Activated CD4-positive, alpha-beta T cell treated with anti-CD3 and anti-CD28 coated beads for 36 hours (primary cell): ENCODE results near the gene FARP1. TPM values are rescaled to one million over a fixed set of nuclear protein-coding genes. Genes with fewer than 3 reads are reported as not detected.

ENCODE experiments used
- ATAC-seq: fragments of 200-7000 bp; cut with Tn5 transposase; one replicate; pipeline ENCODE4 v1.10.0; 2021; ENCODE audit warnings: mild to moderate bottlenecking, moderate library complexity
- CTCF ChIA-PET: fragments of 350-600 bp; sonication (Branson Sonifier 250); formaldehyde crosslinking; loops from one replicate; lab custom pipeline; 2021; ENCODE audit warnings: antibody characterized with exemption; lab: Charles Lee
- POLR2A ChIA-PET: fragments of 350-600 bp; sonication (Branson Sonifier 250); formaldehyde crosslinking; loops from one replicate; lab custom pipeline; 2021; ENCODE audit warnings: antibody characterized with exemption, inconsistent platforms; lab: Charles Lee
- DNase-seq: peaks from one replicate; pipeline ENCODE4 v3.0.0-alpha.2; 2020
- H3K27ac Mint-ChIP-seq: one replicate; pipeline ENCODE4 v1.8.0; 2021; ENCODE audit warnings: mixed read lengths
- H3K27me3 Mint-ChIP-seq: one replicate; pipeline ENCODE4 v1.8.0; 2021; ENCODE audit warnings: mixed read lengths
- H3K36me3 Mint-ChIP-seq: one replicate; pipeline ENCODE4 v1.8.0; 2021; ENCODE audit warnings: low read depth, mixed read lengths
- H3K4me1 Mint-ChIP-seq: one replicate; pipeline ENCODE4 v1.8.0; 2021; ENCODE audit warnings: mixed read lengths
- H3K4me3 Mint-ChIP-seq: one replicate; pipeline ENCODE4 v1.8.0; 2021; ENCODE audit warnings: mild to moderate bottlenecking, moderate library complexity, mixed read lengths
- H3K9me3 Mint-ChIP-seq: one replicate; pipeline ENCODE4 v1.8.0; 2021; ENCODE audit warnings: low read depth, mixed read lengths
- intact Hi-C, 2 experiments: fragments of 100-400 bp; cut with DNase I in 1 of 2; cut with micrococcal nuclease in 1 of 2; formaldehyde crosslinking; loops; one replicate each; pipeline versions ENCODE4 v1.14.2 to v1.15.1; 2022 to 2024; cut with DNase I, micrococcal nuclease
- total RNA-seq, 2 experiments: library from RNA; stranded (reverse); gene quantifications; one replicate each; pipeline ENCODE4 v1.2.3, GENCODE V29; 2021

FARP1 gene
- total RNA-seq = under 1 TPM; 0.25 to 0.40 TPM

DNA sequence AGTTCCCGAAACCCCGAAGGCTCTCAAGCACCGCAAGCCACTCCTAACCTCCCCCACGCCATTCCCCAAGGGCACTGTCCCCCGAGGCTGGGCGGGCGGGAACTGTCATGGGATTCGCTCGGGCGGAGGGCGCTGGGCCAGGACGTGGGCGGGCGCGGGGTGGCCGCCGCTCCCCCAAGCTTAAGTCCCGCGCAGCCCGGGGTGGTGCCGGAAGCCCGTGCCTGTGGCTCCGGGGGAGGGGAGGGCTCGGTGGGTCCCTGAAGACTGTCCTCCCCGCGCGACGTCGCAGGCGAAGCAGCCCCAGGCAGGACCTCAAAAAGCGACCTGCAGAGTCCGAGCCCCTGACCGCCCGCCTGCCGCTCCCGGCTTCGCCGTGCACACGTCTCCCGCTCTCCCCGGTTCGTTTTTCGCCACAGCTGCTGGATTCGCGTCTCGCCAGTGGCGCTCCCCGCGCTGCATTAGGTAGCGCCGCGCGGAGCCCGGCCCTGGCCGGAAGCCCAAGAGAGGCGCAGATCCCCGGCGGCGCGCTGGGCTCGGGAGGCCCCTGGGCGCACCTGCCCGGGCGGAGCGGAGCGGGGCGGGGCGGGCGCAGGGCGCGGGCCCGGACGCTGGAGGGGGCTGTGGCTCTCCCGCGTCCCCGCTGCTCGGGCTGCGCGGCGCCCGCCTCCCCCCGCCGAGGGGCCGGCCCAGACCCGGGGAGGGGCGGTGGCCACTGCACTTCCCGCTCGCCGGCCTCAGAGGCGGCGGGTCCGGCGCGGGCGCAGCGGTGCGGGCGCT lies at the start of gene FARP1:
Gene FARP1 (plus strand): TSS at position 715 of the 777 bp plus-strand sequence. CDS start 70,149 bp downstream, outside the sequence.
- H3K9me3 Mint-ChIP-seq = no peaks in the 10 kb centered on the region
- DNase-seq (peak; percentile 68), ATAC-seq (peak; percentile 94)
- intact Hi-C loops = loop anchor here in 1 of 2 experiments (2.0 kb wide), 1 partner anchor 530 kb away; no protein-coding TSS in a partner anchor
- H3K4me3 Mint-ChIP-seq = peak within 1 kb of the TSS; percentile 59
- no peak within 1 kb of the TSS for H3K27ac Mint-ChIP-seq
- peaks cover 8% of the 10 kb centered on the region for H3K4me1 Mint-ChIP-seq
- POLR2A ChIA-PET = no interaction called here
- H3K27me3 Mint-ChIP-seq = peaks cover 50% of the 10 kb centered on the region
- CTCF ChIA-PET = no interaction called here
- no peaks in the 10 kb centered on the region for H3K36me3 Mint-ChIP-seq

DNA sequence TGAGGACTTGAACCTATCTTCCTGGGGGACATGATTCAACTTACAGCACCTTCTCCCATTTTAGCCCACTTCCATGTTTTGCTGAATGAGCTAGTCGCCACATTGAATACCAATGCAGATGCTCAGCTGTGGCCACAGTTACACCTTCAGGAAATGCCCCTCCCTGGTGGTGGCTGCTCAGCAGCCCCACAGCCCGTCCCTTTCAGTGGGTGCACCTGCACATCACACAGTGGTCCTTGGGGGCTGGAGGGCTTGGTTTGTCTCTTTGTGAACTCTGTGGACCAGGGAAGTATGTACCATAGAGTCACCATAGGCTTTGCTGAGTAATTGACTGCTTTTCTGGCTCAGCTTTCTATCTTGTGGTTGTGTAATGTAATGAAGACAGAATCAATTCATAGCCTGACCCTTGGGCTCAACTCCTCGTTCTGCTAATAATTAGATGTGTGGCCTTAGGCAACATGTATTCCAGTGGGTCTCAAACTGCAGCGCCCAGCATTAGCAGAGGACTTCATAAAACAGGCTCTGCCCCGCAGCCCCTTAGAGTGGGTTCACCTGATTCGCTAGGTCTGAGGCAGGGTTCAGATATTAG lies 48.1 kb upstream of the FARP1 start:
- Mint-ChIP-seq H3K9me3 (peaks cover 2% of the 10 kb centered on the region), H3K4me3 (no peak overlapping the region), H3K4me1 (no peaks in the 10 kb centered on the region), H3K27me3 (peaks cover 20% of the 10 kb centered on the region), H3K36me3 (no peaks in the 10 kb centered on the region), H3K27ac (no peak overlapping the region)
- ChIA-PET CTCF (no interaction called here), POLR2A (no interaction called here)
- ATAC-seq (no peak), DNase-seq (no peak)
- intact Hi-C loops = no loop called here

GRCh38 chr13:98096059-98096458 lies 46.8 kb upstream of the FARP1 start:
- CTCF ChIA-PET = no interaction called here
- H3K4me1 Mint-ChIP-seq = no peaks in the 10 kb centered on the region
- H3K36me3 Mint-ChIP-seq = no peaks in the 10 kb centered on the region
- POLR2A ChIA-PET = no interaction called here
- ATAC-seq = no peak
- peaks cover 2% of the 10 kb centered on the region for H3K9me3 Mint-ChIP-seq
- intact Hi-C loops = no loop called here
- no peak overlapping the region for H3K27ac Mint-ChIP-seq
- H3K27me3 Mint-ChIP-seq = peaks cover 20% of the 10 kb centered on the region
- DNase-seq = no peak
- H3K4me3 Mint-ChIP-seq = no peak overlapping the region

DNA sequence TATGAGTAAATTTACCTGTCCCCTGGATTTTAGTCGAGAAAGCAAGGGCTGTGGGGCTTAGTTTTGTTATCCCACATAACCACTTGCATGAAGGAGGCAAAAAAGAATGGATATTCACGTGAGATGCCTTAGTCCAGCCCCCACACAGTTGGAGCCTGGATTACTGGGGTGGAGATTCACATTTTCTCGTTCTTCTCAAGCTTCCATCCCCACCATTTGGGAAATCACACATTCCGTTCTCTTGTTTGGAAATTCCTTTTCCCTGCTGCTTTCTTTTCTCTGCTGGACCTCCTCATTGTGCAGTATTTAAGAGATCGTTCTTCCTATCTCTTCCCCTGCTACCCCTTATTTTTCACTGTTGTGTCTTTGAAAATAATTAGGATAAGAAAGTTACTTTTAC lies 45.1 kb upstream of the FARP1 start:
- H3K27me3 Mint-ChIP-seq = peaks cover 20% of the 10 kb centered on the region
- ChIA-PET POLR2A (no interaction called here), CTCF (no interaction called here)
- no peaks in the 10 kb centered on the region for H3K36me3 Mint-ChIP-seq
- DNase-seq (no peak), ATAC-seq (no peak)
- intact Hi-C loops = no loop called here
- H3K27ac Mint-ChIP-seq = no peak overlapping the region
- no peaks in the 10 kb centered on the region for H3K4me1 Mint-ChIP-seq
- no peak overlapping the region for H3K4me3 Mint-ChIP-seq
- H3K9me3 Mint-ChIP-seq = peaks cover under 1% of the 10 kb centered on the region

- intact Hi-C loops = no loop called here
- no peaks in the 10 kb centered on the region for H3K4me1 Mint-ChIP-seq
- H3K27ac Mint-ChIP-seq = no peak overlapping the region
- H3K9me3 Mint-ChIP-seq = no peaks in the 10 kb centered on the region
- peaks cover 20% of the 10 kb centered on the region for H3K27me3 Mint-ChIP-seq
- no peak overlapping the region for H3K4me3 Mint-ChIP-seq
- ATAC-seq = no peak
- no peak for DNase-seq
- H3K36me3 Mint-ChIP-seq = no peaks in the 10 kb centered on the region
- POLR2A ChIA-PET = no interaction called here
- CTCF ChIA-PET = interaction anchor here (0.6 kb wide), 1 partner anchor 629 kb away, joined by 3 read pairs; no protein-coding TSS in a partner anchor
Measured at GRCh38 chr13:98098516-98098915, 44.4 kb upstream of the FARP1 start.

DNA sequence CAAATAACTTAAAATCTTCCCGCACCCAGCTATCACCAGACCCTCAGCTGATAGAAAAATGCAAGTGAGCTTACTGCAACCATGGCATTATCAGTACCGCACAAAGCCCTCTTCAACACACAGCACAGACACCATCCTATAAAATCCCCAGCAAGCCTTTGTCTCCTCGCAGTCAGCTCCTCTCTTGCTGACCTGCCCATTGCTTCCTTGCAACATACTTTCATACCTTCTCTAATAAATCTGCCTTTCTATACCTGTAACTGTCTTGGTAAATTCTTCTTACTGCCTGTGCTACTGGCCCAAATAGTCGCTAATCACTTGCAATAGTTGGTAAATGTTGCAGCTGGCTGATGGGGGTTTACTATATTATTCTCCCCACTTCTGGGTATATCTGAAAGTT lies 43.3 kb upstream of the FARP1 start:
- Mint-ChIP-seq H3K9me3 (no peaks in the 10 kb centered on the region), H3K27me3 (peaks cover 21% of the 10 kb centered on the region), H3K4me1 (no peaks in the 10 kb centered on the region), H3K36me3 (no peaks in the 10 kb centered on the region), H3K27ac (no peak overlapping the region), H3K4me3 (no peak overlapping the region)
- CTCF ChIA-PET = no interaction called here
- ATAC-seq (no peak), DNase-seq (no peak)
- intact Hi-C loops = no loop called here
- POLR2A ChIA-PET = no interaction called here

DNA sequence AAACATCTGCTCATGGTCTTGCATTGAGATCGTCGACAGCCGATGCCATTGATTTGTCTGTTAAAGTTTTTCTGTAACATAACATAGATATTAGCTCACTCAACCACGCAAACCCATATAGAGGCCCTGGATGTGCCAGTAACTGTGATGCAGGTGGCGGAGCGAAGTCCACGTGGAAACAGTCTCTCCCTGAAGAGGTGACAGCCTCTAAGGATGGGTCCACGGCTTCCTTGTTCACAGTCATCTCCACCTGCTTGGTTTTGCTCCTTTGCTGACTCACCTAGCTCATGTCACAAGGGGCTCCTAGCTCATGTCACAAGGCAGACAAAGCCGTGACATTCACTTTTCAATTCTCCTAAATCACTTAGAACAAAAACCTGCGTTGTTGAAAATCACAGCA lies 42.4 kb upstream of the FARP1 start:
- intact Hi-C loops = no loop called here
- H3K27me3 Mint-ChIP-seq = peaks cover 21% of the 10 kb centered on the region
- DNase-seq = no peak

GRCh38 chr13:98103531-98103930 lies 39.4 kb upstream of the FARP1 start:
- Mint-ChIP-seq H3K9me3 (no peaks in the 10 kb centered on the region), H3K36me3 (no peaks in the 10 kb centered on the region), H3K27ac (no peak overlapping the region), H3K4me1 (no peaks in the 10 kb centered on the region), H3K27me3 (peaks cover 4% of the 10 kb centered on the region), H3K4me3 (no peak overlapping the region)
- ATAC-seq (no peak), DNase-seq (no peak)
- POLR2A ChIA-PET = interaction anchor here (0.6 kb wide), 1 partner anchor 238 kb away, joined by 3 read pairs; no protein-coding TSS in a partner anchor
- CTCF ChIA-PET = interaction anchor here (0.6 kb wide), 1 partner anchor 70 kb away, joined by 3 read pairs; no protein-coding TSS in a partner anchor
- intact Hi-C loops = no loop called here

More for the DNA sequence above, 42.4 kb upstream of the FARP1 start:
- Mint-ChIP-seq H3K36me3 (no peaks in the 10 kb centered on the region), H3K4me1 (no peaks in the 10 kb centered on the region), H3K4me3 (no peak overlapping the region), H3K27ac (no peak overlapping the region), H3K9me3 (no peaks in the 10 kb centered on the region)
- POLR2A ChIA-PET = no interaction called here
- no peak for ATAC-seq
- CTCF ChIA-PET = interaction anchor here (0.5 kb wide), 1 partner anchor 73 kb away, joined by 4 read pairs; no protein-coding TSS in a partner anchor

- no peak overlapping the region for H3K4me3 Mint-ChIP-seq
- POLR2A ChIA-PET = no interaction called here
- no peak for ATAC-seq
- DNase-seq = no peak
- H3K4me1 Mint-ChIP-seq = no peaks in the 10 kb centered on the region
- H3K27me3 Mint-ChIP-seq = peaks cover 3% of the 10 kb centered on the region
- intact Hi-C loops = no loop called here
- CTCF ChIA-PET = interaction anchor here (0.6 kb wide), 1 partner anchor 22 kb away, joined by 3 read pairs; no protein-coding TSS in a partner anchor
- no peak overlapping the region for H3K27ac Mint-ChIP-seq
- no peaks in the 10 kb centered on the region for H3K9me3 Mint-ChIP-seq
- no peaks in the 10 kb centered on the region for H3K36me3 Mint-ChIP-seq
Measured at GRCh38 chr13:98103942-98104880, 38.7 kb upstream of the FARP1 start.

- CTCF ChIA-PET = no interaction called here
- H3K36me3 Mint-ChIP-seq = no peaks in the 10 kb centered on the region
- no peaks in the 10 kb centered on the region for H3K9me3 Mint-ChIP-seq
- H3K27me3 Mint-ChIP-seq = peaks cover 3% of the 10 kb centered on the region
- ATAC-seq (no peak), DNase-seq (no peak)
- no peak overlapping the region for H3K27ac Mint-ChIP-seq
- intact Hi-C loops = no loop called here
- H3K4me3 Mint-ChIP-seq = no peak overlapping the region
- no peaks in the 10 kb centered on the region for H3K4me1 Mint-ChIP-seq
- POLR2A ChIA-PET = no interaction called here
Measured at GRCh38 chr13:98105929-98106336, 37.0 kb upstream of the FARP1 start.

DNA sequence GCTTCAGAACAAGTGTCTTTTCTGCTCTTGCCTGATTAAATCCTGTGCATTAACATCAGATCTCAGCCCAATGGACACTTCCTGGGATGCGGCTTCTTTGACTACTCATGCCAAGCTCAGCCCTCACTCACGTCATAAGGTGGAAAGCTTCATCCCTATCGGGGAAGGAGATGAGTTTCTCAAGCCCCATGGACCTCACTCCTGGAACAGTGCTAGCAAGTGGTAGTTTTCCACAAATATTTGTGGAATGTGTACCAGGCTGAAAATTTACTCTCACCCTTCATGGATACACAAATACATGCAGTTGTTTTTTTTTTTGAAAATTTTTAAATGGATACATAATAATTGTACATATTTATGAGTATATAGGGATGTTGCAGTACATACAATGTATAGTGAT lies 34.6 kb upstream of the FARP1 start:
- intact Hi-C loops = no loop called here
- no peaks in the 10 kb centered on the region for H3K36me3 Mint-ChIP-seq
- peaks cover 3% of the 10 kb centered on the region for H3K27me3 Mint-ChIP-seq
- ATAC-seq = no peak
- CTCF ChIA-PET = no interaction called here
- no peak overlapping the region for H3K4me3 Mint-ChIP-seq
- no peak overlapping the region for H3K27ac Mint-ChIP-seq
- H3K9me3 Mint-ChIP-seq = no peaks in the 10 kb centered on the region
- no peaks in the 10 kb centered on the region for H3K4me1 Mint-ChIP-seq
- POLR2A ChIA-PET = no interaction called here
- no peak for DNase-seq
